Measurements from ENCODE around the gene LIMCH1.
A peak's percentile ranks its signal among the peaks of the same experiment; 100 is the strongest.

Gene LIMCH1

DNA sequence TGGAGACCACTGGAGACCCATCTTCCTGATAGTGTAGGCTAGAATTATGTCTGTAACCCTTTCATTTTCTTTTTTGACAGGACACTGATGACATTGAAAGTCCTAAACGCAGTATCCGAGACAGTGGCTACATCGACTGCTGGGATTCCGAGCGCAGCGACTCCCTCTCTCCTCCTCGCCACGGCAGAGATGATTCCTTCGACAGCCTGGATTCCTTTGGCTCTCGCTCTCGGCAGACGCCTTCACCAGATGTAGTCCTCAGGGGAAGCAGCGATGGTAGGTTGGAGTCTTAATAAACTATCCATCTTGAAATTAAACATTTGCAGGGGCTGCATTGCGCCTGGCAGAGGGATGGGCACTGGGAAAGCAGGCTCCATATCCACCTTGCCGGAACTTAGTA, 75.4 kb downstream of the LIMCH1 start:
- TF ChIP-seq, protein P1, sequence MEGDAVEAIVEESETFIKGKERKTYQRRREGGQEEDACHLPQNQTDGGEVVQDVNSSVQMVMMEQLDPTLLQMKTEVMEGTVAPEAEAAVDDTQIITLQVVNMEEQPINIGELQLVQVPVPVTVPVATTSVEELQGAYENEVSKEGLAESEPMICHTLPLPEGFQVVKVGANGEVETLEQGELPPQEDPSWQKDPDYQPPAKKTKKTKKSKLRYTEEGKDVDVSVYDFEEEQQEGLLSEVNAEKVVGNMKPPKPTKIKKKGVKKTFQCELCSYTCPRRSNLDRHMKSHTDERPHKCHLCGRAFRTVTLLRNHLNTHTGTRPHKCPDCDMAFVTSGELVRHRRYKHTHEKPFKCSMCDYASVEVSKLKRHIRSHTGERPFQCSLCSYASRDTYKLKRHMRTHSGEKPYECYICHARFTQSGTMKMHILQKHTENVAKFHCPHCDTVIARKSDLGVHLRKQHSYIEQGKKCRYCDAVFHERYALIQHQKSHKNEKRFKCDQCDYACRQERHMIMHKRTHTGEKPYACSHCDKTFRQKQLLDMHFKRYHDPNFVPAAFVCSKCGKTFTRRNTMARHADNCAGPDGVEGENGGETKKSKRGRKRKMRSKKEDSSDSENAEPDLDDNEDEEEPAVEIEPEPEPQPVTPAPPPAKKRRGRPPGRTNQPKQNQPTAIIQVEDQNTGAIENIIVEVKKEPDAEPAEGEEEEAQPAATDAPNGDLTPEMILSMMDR (IDR thresholded peaks at IDR 0.05; ENCODE audit: low read depth, low read length): no peak
- DNase-seq (ENCODE audit: low read depth, low spot score): no peak
- H3K4me3 ChIP-seq (ENCODE audit: low read depth, low read length): peak overlapping the region; percentile 13
- in situ Hi-C loops (cut with HindIII; ENCODE audit: low sequenced_read_pairs): no loop called here

DNA sequence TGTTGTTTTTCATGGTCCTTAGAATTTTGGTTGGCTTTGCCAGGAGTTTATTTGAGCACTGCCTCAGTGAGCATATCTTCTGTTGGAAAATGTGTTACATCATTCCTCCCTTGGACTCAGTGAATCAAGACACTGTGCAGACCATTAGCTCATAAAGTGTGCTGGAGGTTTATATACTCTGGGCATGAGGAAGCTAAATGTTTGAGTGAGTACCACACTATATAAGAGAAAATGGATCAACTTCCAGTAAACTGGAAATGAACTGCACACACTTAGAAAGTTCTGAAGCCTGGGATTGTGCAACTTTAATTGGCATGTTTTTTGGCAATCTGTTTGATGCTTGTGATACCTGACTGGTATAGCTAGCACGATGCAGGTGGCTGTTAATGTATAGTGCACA, 75.9 kb downstream of the LIMCH1 start:
- DNase-seq (ENCODE audit: low read depth, low spot score): no peak
- H3K4me3 ChIP-seq (ENCODE audit: low read depth, low read length): no peak overlapping the region
- TF ChIP-seq, protein P1 (IDR thresholded peaks at IDR 0.05; ENCODE audit: low read depth, low read length): no peak
- in situ Hi-C loops (cut with HindIII; ENCODE audit: low sequenced_read_pairs): no loop called here

DNA sequence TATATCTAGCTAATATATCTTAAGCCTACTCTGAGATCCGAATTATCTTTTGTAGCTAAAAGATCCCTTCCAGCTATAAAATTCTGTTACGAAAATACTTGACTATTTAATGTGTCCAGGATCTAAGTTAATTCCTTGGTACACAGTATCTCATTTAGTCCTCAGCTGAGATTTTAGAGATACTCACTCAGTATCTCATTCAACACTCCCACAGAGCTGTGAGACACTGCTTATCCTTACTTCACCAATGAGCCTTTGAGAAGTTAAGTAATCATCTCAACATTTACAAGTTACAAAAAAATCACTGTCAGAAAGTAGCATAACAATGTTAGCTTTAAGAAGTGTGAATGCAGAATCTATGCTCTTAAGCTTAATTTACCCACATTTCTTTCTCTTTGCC, 76.6 kb downstream of the LIMCH1 start:
- no peak for DNase-seq (ENCODE audit: low read depth, low spot score)
- TF ChIP-seq, protein P1 (IDR thresholded peaks at IDR 0.05; ENCODE audit: low read depth, low read length): no peak
- H3K4me3 ChIP-seq (ENCODE audit: low read depth, low read length): no peak overlapping the region
- in situ Hi-C loops (cut with HindIII; ENCODE audit: low sequenced_read_pairs): no loop called here

DNA sequence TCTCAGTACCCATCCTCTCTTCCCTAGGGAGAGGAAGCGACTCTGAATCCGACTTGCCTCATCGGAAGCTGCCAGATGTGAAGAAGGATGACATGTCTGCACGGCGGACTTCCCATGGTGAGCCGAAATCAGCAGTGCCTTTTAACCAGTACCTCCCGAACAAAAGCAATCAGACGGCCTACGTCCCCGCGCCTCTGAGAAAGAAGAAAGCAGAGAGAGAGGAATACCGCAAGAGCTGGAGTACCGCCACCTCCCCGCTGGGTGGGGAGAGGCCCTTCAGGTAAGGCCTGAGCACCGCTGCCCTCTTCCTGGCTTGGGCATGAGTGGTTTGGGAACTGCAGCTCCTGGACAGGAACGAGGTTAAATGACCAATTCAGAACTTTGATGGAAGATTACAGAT, 81.2 kb downstream of the LIMCH1 start:
- no peak overlapping the region for H3K4me3 ChIP-seq (ENCODE audit: low read depth, low read length)
- TF ChIP-seq, protein P1 (IDR thresholded peaks at IDR 0.05; ENCODE audit: low read depth, low read length): no peak
- DNase-seq (ENCODE audit: low read depth, low spot score): no peak
- in situ Hi-C loops (cut with HindIII; ENCODE audit: low sequenced_read_pairs): no loop called here

DNA sequence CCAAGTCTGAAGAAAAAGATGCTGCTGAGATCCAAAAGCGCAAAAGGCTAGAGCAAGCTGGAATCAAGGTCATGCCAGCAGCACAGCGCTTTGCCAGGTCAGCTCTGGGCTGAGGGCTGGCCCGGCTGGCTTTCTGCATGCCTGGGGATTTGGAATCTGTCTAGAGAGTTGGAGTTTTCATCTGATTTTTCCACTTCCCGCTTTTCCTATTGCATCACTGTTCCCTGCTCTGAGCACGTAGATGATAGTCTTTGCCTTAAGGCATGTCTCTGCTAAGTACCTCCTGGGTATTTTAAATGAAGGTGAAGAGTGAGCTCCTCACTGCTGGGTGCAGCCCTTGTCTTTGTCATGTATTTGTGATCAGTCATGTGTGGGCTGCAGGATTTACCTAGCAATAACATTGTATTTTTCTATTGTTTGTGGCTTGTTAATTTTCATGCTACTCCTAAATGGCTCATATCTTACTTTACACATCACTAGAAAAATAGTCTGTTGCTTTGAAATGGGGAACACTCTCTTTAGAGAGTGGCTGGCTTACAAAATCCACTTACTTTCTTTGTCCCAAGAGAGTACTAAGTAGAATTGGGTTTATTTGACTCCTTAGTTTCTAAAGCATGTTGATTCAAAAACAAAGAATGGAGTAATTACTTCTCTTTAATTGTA, 82.8 kb downstream of the LIMCH1 start:
- DNase-seq (ENCODE audit: low read depth, low spot score): no peak
- TF ChIP-seq, protein P1 (IDR thresholded peaks at IDR 0.05; ENCODE audit: low read depth, low read length): no peak
- in situ Hi-C loops (cut with HindIII; ENCODE audit: low sequenced_read_pairs): no loop called here
- H3K4me3 ChIP-seq (ENCODE audit: low read depth, low read length): no peak overlapping the region

DNA sequence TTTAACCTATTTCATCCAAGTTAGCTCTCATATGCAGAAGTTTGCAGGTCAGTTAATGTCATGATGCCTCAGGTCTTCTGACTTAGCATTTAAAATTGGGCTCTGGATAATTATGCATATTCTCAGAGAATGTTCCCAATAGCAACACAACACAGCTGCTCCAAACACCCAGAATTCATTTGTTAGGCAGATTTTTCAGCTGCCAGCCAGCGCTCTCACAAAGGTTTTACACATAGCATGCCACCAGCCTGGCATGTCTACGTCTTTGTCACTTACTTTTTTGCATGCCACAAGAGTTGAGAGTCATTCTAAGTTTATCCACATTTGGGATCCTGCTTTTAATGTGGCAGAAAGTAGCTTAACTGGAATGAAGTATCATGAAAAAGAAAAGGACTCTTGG, 84.8 kb downstream of the LIMCH1 start:
- no peak overlapping the region for H3K4me3 ChIP-seq (ENCODE audit: low read depth, low read length)
- in situ Hi-C loops (cut with HindIII; ENCODE audit: low sequenced_read_pairs): no loop called here
- TF ChIP-seq, protein P1 (IDR thresholded peaks at IDR 0.05; ENCODE audit: low read depth, low read length): no peak
- no peak for DNase-seq (ENCODE audit: low read depth, low spot score)
